Activated CD8-positive, alpha-beta T cell treated with anti-CD3 and anti-CD28 coated beads for 36 hours (primary cell): ENCODE results near the gene VPS50. TPM values are rescaled to one million over a fixed set of nuclear protein-coding genes. Genes with fewer than 3 reads are reported as not detected.

Experiments
- ATAC-seq: fragments of 200-7000 bp; cut with Tn5 transposase; one replicate; pipeline ENCODE4 v1.10.0; 2021; ENCODE audit warnings: mild to moderate bottlenecking, moderate library complexity
- CTCF ChIA-PET: fragments of 350-600 bp; sonication (Branson Sonifier 250); formaldehyde crosslinking; loops from one replicate; lab custom pipeline; 2021; ENCODE audit warnings: antibody characterized with exemption; lab: Charles Lee
- POLR2A ChIA-PET: fragments of 350-600 bp; sonication (Branson Sonifier 250); formaldehyde crosslinking; loops from one replicate; lab custom pipeline; 2021; ENCODE audit warnings: antibody characterized with exemption; lab: Charles Lee
- DNase-seq: peaks from one replicate; pipeline ENCODE4 v3.0.0-alpha.2; 2020
- H3K27ac Mint-ChIP-seq: one replicate; pipeline ENCODE4 v1.8.0; 2021; ENCODE audit warnings: mild to moderate bottlenecking, mixed read lengths
- H3K27me3 Mint-ChIP-seq: one replicate; pipeline ENCODE4 v1.8.0; 2021; ENCODE audit warnings: mixed read lengths
- H3K36me3 Mint-ChIP-seq: one replicate; pipeline ENCODE4 v1.8.0; 2021; ENCODE audit warnings: low read depth, mixed read lengths
- H3K4me1 Mint-ChIP-seq: one replicate; pipeline ENCODE4 v1.8.0; 2021; ENCODE audit warnings: low read depth, mixed read lengths
- H3K4me3 Mint-ChIP-seq: one replicate; pipeline ENCODE4 v1.8.0; 2021; ENCODE audit warnings: mild to moderate bottlenecking, moderate library complexity, mixed read lengths
- H3K9me3 Mint-ChIP-seq: one replicate; pipeline ENCODE4 v1.8.0; 2021; ENCODE audit warnings: mixed read lengths
- CTCF ChIP-seq: fragments of 200-600 bp; IDR thresholded peaks from one replicate; pipeline ENCODE4 v1.8.0; 2022; ENCODE audit warnings: antibody characterized with exemption, mild to moderate bottlenecking
- intact Hi-C: fragments of 100-400 bp; cut with micrococcal nuclease; formaldehyde crosslinking; loops from one replicate; pipeline ENCODE4 v1.10.0; 2022
- total RNA-seq, 2 experiments: library from RNA; stranded (reverse); gene quantifications; one replicate each; pipeline ENCODE4 v1.2.3, GENCODE V29; 2021

VPS50 gene
- total RNA-seq, 2 experiments from 2014 or later: 15.5 to 18.5 TPM

- Mint-ChIP-seq H3K9me3 (no peaks in the 10 kb centered on the region), H3K4me1 (peaks cover 3% of the 10 kb centered on the region), H3K27ac (no peak overlapping the region), H3K36me3 (no peaks in the 10 kb centered on the region), H3K27me3 (peaks cover 1% of the 10 kb centered on the region), H3K4me3 (no peak overlapping the region)
- ATAC-seq (no peak), DNase-seq (no peak)
- TF ChIP-seq CTCF: peak; percentile 78
- CTCF ChIA-PET: interaction anchor here (0.7 to 4.0 kb wide), 21 partner anchors 10 to 214 kb away, joined by 3 to 28 read pairs (median 4); partner anchors contain the start of gene SAMD9
- POLR2A ChIA-PET: no interaction called here
- intact Hi-C loops: loop anchor here (5.0 kb wide), 1 partner anchor 136 kb away; no protein-coding TSS in a partner anchor
Measured at GRCh38 chr7:93228302-93228701, 3.9 kb upstream of the VPS50 start.

GRCh38 chr7:93231259-93231658 is 907 bp upstream of the VPS50 start:
- DNase-seq (no peak), ATAC-seq (no peak)
- Mint-ChIP-seq H3K27me3 (no peaks in the 10 kb centered on the region), H3K4me3 (peak overlapping the region; percentile 95), H3K9me3 (no peaks in the 10 kb centered on the region), H3K36me3 (no peaks in the 10 kb centered on the region), H3K4me1 (peaks cover 6% of the 10 kb centered on the region), H3K27ac (peak overlapping the region; percentile 92)
- ChIA-PET POLR2A (interaction anchor here (1.1 to 1.8 kb wide), 2 partner anchors 10 to 79 kb away, joined by 3 to 10 read pairs; no protein-coding TSS in a partner anchor), CTCF (interaction anchor here (0.9 to 2.6 kb wide), 4 partner anchors 10 to 320 kb away, joined by 3 to 15 read pairs (median 3); no protein-coding TSS in a partner anchor)
- intact Hi-C loops: loop anchor here (5.0 kb wide), 1 partner anchor 771 kb away; the partner anchor contains the start of gene BET1
- TF ChIP-seq CTCF: no peak

GRCh38 chr7:93232673-93233018 is 480 bp downstream of the VPS50 start:
- TF ChIP-seq CTCF: no peak
- Mint-ChIP-seq H3K27ac (peak overlapping the region; percentile 92), H3K4me1 (peaks cover 6% of the 10 kb centered on the region), H3K4me3 (peak overlapping the region; percentile 95), H3K36me3 (no peaks in the 10 kb centered on the region), H3K27me3 (no peaks in the 10 kb centered on the region), H3K9me3 (no peaks in the 10 kb centered on the region)
- DNase-seq (no peak), ATAC-seq (no peak)
- intact Hi-C loops: loop anchor here (5.0 kb wide), 1 partner anchor 770 kb away; the partner anchor contains the start of gene BET1
- ChIA-PET POLR2A (interaction anchor here (0.5 to 1.8 kb wide), 3 partner anchors 9 to 173 kb away, joined by 3 to 10 read pairs (median 3); no protein-coding TSS in a partner anchor), CTCF (interaction anchor here (1.4 to 2.6 kb wide), 3 partner anchors 9 to 186 kb away, joined by 3 to 18 read pairs (median 15); no protein-coding TSS in a partner anchor)

- DNase-seq (no peak), ATAC-seq (no peak)
- H3K4me3 Mint-ChIP-seq: no peak overlapping the region
- peaks cover 3% of the 10 kb centered on the region for H3K4me1 Mint-ChIP-seq
- intact Hi-C loops: no loop called here
- no peak for TF ChIP-seq CTCF
- CTCF ChIA-PET: interaction anchor here (1.5 to 2.8 kb wide), 2 partner anchors 9 to 11 kb away, joined by 6 to 15 read pairs; partner anchors contain the start of gene HEPACAM2
- POLR2A ChIA-PET: no interaction called here
- no peaks in the 10 kb centered on the region for H3K9me3 Mint-ChIP-seq
- H3K27me3 Mint-ChIP-seq: no peaks in the 10 kb centered on the region
- no peaks in the 10 kb centered on the region for H3K36me3 Mint-ChIP-seq
- H3K27ac Mint-ChIP-seq: no peak overlapping the region
Measured at GRCh38 chr7:93235541-93235940, 3.4 kb downstream of the VPS50 start.

- Mint-ChIP-seq H3K4me3 (no peak overlapping the region), H3K27ac (no peak overlapping the region), H3K9me3 (no peaks in the 10 kb centered on the region), H3K4me1 (peaks cover 3% of the 10 kb centered on the region), H3K36me3 (no peaks in the 10 kb centered on the region), H3K27me3 (no peaks in the 10 kb centered on the region)
- ATAC-seq (no peak), DNase-seq (no peak)
- ChIA-PET POLR2A (no interaction called here), CTCF (no interaction called here)
- no peak for TF ChIP-seq CTCF
- intact Hi-C loops: no loop called here
Measured at GRCh38 chr7:93238131-93238530, 6.0 kb downstream of the VPS50 start.
